Endothelial cell of umbilical vein (primary cell): ENCODE measurements around the gene ADGRL3. TPM values are rescaled to one million over a fixed set of nuclear protein-coding genes. Genes with fewer than 3 reads are reported as not detected.

Experiments
- BruUV-seq: library from RNA; stranded (reverse); fragments of 400-500 nt; replicated peaks from 2 replicates; lab custom pipeline; 2021; lab: Mats Ljungman, UMichigan
- CTCF ChIA-PET: fragments of 300-600, 350-600 bp; sonication (Branson Sonifier 250); formaldehyde crosslinking; loops from one replicate; lab custom pipeline; 2021; ENCODE audit warnings: antibody characterized with exemption, inconsistent platforms; lab: Charles Lee
- POLR2A ChIA-PET: fragments of 300-600, 350-600 bp; sonication (Branson Sonifier 250); formaldehyde crosslinking; loops from one replicate; lab custom pipeline; 2021; ENCODE audit warnings: antibody characterized with exemption, inconsistent platforms; lab: Charles Lee
- DNase-seq: peaks from one replicate; pipeline ENCODE4 v3.0.0-alpha.2; 2011; ENCODE audit warnings: low read depth, low spot score
- FAIRE-seq: peaks from 2 replicates; lab custom pipeline; 2011; peaks lifted over from hg19 to GRCh38; lab: Jason Lieb, UNC
- H2AFZ ChIP-seq: 2 replicates; pipeline ENCODE4 v1.6.0; 2012; ENCODE audit warnings: low read depth, low read length, control low read depth, inconsistent platforms
- H3K27ac ChIP-seq: 2 replicates; pipeline ENCODE4 v1.5.1; 2011; ENCODE audit warnings: low read depth, mild to moderate bottlenecking, control low read depth, low read length, moderate library complexity; ENCODE audit not compliant: insufficient read depth
- H3K27me3 ChIP-seq, 2 experiments: 2 replicates each; pipeline versions ENCODE4 v1.6.0 to v1.6.1; 2011; ENCODE audit warnings: low read length in 2 of 2, mixed read lengths in 1 of 2; ENCODE audit not compliant: control insufficient read depth in 2 of 2, insufficient read depth in 2 of 2
- H3K36me3 ChIP-seq, 2 experiments: 2 replicates in 1 of 2; 3 replicates in 1 of 2; pipeline ENCODE4 v1.5.1; 2011; ENCODE audit warnings: low read length in 2 of 2, mild to moderate bottlenecking in 1 of 2, moderate library complexity in 1 of 2; ENCODE audit not compliant: control insufficient read depth in 2 of 2, insufficient read depth in 2 of 2; ENCODE audit errors: extremely low read depth in 1 of 2
- H3K4me1 ChIP-seq: 3 replicates; pipeline ENCODE4 v1.5.1; 2011; ENCODE audit warnings: mild to moderate bottlenecking, low read length; ENCODE audit not compliant: control insufficient read depth, insufficient read depth; ENCODE audit errors: extremely low read depth
- H3K4me2 ChIP-seq: 2 replicates; pipeline ENCODE4 v1.6.1; 2011; ENCODE audit warnings: low read length, control low read depth, mixed read lengths; ENCODE audit not compliant: insufficient read depth
- H3K4me3 ChIP-seq, 3 experiments: fragments of 200-600 bp in 1 of 3; sonication (generic), shearing (Covaris generic) in 1 of 3; replicated peaks in 1 of 3; 2 replicates each; pipeline ENCODE4 v1.5.1; 2011 to 2016; ENCODE audit warnings: control low read depth in 3 of 3, low read length in 3 of 3, mild to moderate bottlenecking in 2 of 3, inconsistent platforms in 1 of 3, low read depth in 1 of 3, moderate library complexity in 1 of 3; ENCODE audit not compliant: insufficient read depth in 1 of 3
- H3K79me2 ChIP-seq: 2 replicates; pipeline ENCODE4 v1.6.0; 2012; ENCODE audit warnings: low read length, inconsistent platforms; ENCODE audit not compliant: control insufficient read depth, insufficient read depth
- H3K9ac ChIP-seq: replicated peaks from 2 replicates; pipeline ENCODE3; 2011; ENCODE audit warnings: low read length, control low read depth; ENCODE audit not compliant: insufficient read depth; ENCODE audit errors: extremely low read depth
- H3K9me1 ChIP-seq: replicated peaks from 3 replicates; pipeline ENCODE4 v1.6.0; 2011; ENCODE audit warnings: mild to moderate bottlenecking, low read length; ENCODE audit not compliant: control insufficient read depth, insufficient read depth; ENCODE audit errors: extremely low read depth
- H3K9me3 ChIP-seq: replicated peaks from 2 replicates; pipeline ENCODE4 v1.5.1; 2012; ENCODE audit warnings: low read length, inconsistent platforms; ENCODE audit not compliant: control insufficient read depth, insufficient read depth
- H4K20me1 ChIP-seq: replicated peaks from 2 replicates; pipeline ENCODE3; 2011; ENCODE audit warnings: mild to moderate bottlenecking, low read length; ENCODE audit not compliant: control insufficient read depth, insufficient read depth; ENCODE audit errors: extremely low read depth
- CTCF ChIP-seq, 2 donors: IDR thresholded peaks; 1 replicate in 1 of 2; 2 replicates in 1 of 2; pipeline ENCODE4 v1.5.1; 2011; ENCODE audit warnings: low read length in 2 of 2, mild to moderate bottlenecking in 2 of 2, moderate library complexity in 2 of 2, control low read depth in 1 of 2, inconsistent platforms in 1 of 2, low read depth in 1 of 2; ENCODE audit not compliant: insufficient read depth in 1 of 2; ENCODE audit errors: extremely low read depth in 1 of 2
- EZH2 ChIP-seq: IDR thresholded peaks from 2 replicates; pipeline ENCODE4 v1.6.1; 2012; ENCODE audit warnings: borderline replicate concordance, low read depth, mild to moderate bottlenecking, moderate library complexity, low read length, inconsistent platforms; ENCODE audit not compliant: severe bottlenecking
- FOS ChIP-seq: IDR thresholded peaks from 2 replicates; pipeline ENCODE4 v1.6.1; 2011; ENCODE audit warnings: mild to moderate bottlenecking, low read length, moderate library complexity, borderline replicate concordance; ENCODE audit not compliant: insufficient read depth
- GATA2 ChIP-seq: IDR thresholded peaks from 2 replicates; pipeline ENCODE4 v1.7.0; 2011; ENCODE audit warnings: low read depth, mild to moderate bottlenecking, moderate library complexity, mixed read lengths, low read length; ENCODE audit not compliant: insufficient read length, insufficient read depth
- JUN ChIP-seq: IDR thresholded peaks from 2 replicates; pipeline ENCODE4 v1.6.1; 2011; ENCODE audit warnings: borderline replicate concordance, low read depth; ENCODE audit not compliant: insufficient read length, insufficient read depth
- MAX ChIP-seq: IDR thresholded peaks from 2 replicates; pipeline ENCODE4 v1.6.1; 2011; ENCODE audit not compliant: insufficient read depth, insufficient read length
- MYC ChIP-seq: IDR thresholded peaks from one replicate; pipeline ENCODE4 v1.6.1; 2011; ENCODE audit warnings: mild to moderate bottlenecking, low read depth, low read length
- POLR2A ChIP-seq: IDR thresholded peaks from 2 replicates; pipeline ENCODE4 v1.6.1; 2012; ENCODE audit warnings: low read depth, mild to moderate bottlenecking, control low read depth, low read length
- POLR2AphosphoS5 ChIP-seq: IDR thresholded peaks from 2 replicates; pipeline ENCODE4 v1.6.1; 2012; ENCODE audit warnings: low read depth, mild to moderate bottlenecking, control low read depth, low read length, moderate library complexity; ENCODE audit not compliant: insufficient read depth
- dilution Hi-C: fragments of 300-500 bp; cut with MboI; formaldehyde crosslinking; loops from one replicate; pipeline ENCODE4 v1.15.0; 2019; ENCODE audit warnings: low sequenced_read_pairs; ENCODE audit not compliant: extremely low pct_ligation_motif_present
- intact Hi-C: fragments of 100-400 bp; cut with micrococcal nuclease; formaldehyde crosslinking; loops from one replicate; pipeline ENCODE4 v1.10.0; 2022
- polyA plus RNA-seq, 4 experiments: library from polyadenylated mRNA; depleted of rRNA in 3 of 4; stranded (reverse) in 3 of 4; unstranded in 1 of 4; fragments of >200 nt; gene quantifications; 2 replicates each; pipeline versions ENCODE4 v1.2.1 to v1.2.3, GENCODE V29; 2011 to 2012; ENCODE audit warnings: missing spikeins in 1 of 4
- total RNA-seq: library from RNA; stranded (reverse); gene quantifications from 2 replicates; pipeline ENCODE4 v1.2.3, GENCODE V29; 2021

Gene ADGRL3
- total and polyA plus RNA-seq, 2 donors (not counting 3 experiments of a cell fraction or from before 2014, with no cell fraction given), result not detected

DNA sequence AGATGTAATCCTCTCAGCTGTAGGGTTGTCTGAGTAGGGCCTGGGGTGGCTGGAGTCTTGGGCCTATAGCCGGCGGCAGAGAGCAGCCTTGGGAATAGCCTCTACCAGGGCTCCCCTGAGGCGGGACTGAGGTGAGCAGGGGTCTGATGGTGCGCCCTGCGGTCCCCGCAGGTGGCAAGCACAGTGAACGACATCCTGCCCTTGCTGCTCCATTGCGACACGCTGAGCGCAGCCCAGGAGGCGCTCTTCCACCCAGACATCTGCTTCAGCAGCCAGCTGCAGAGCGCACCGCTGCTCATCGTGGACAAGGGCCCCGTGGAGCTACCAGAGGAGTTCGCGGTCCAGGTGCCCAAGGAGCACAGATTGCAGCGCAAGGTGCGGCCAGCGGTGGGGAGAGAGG lies 317.0 kb downstream of the ADGRL3 start:
- Histone ChIP-seq H3K9me1 (no peaks in the 10 kb centered on the region), H3K27me3 (no peaks in the 10 kb centered on the region), H3K27ac (no peak overlapping the region), H3K9ac (no peak overlapping the region), H3K36me3 (no peaks in the 10 kb centered on the region), H3K4me3 (no peak overlapping the region), H3K4me1 (peaks cover 8% of the 10 kb centered on the region), H3K79me2 (no peaks in the 10 kb centered on the region), H4K20me1 (no peaks in the 10 kb centered on the region), H2AFZ (peak overlapping the region; percentile 54), H3K9me3 (no peaks in the 10 kb centered on the region), H3K4me2 (no peak overlapping the region)
- TF ChIP-seq POLR2AphosphoS5 (no peak), MYC (no peak), POLR2A (no peak), FOS (no peak), GATA2 (no peak), JUN (no peak), MAX (no peak), EZH2 (no peak), CTCF (IDR thresholded peaks at IDR 0.05; ENCODE audit: extremely low read depth in 1 of 2, insufficient read depth in 1 of 2, low read depth in 1 of 2, low read length in 2 of 2) (no peak)
- DNase-seq (no peak), FAIRE-seq (no peak)
- no TSS peak for BruUV-seq
- CTCF ChIA-PET, result no interaction called here
- POLR2A ChIA-PET, result no interaction called here
- dilution Hi-C loops (no loop called here), intact Hi-C loops (no loop called here)
